H9 (cell line): ENCODE results near the gene RMND5A. TPM values are rescaled to one million over a fixed set of nuclear protein-coding genes. Genes with fewer than 3 reads are reported as not detected.

Experiments
- DNase-seq: peaks from one replicate; pipeline ENCODE4 v3.0.0-alpha.2; 2017
- H2AFZ ChIP-seq: one replicate; pipeline ENCODE4 v1.6.1; 2013; ENCODE audit warnings: mild to moderate bottlenecking, low read length, control low read depth, moderate library complexity
- H2AK5ac ChIP-seq: 2 replicates; pipeline ENCODE4 v1.6.1; 2013; ENCODE audit warnings: low read length, control low read depth, mixed read lengths; ENCODE audit not compliant: insufficient read length
- H2BK120ac ChIP-seq: one replicate; pipeline ENCODE4 v1.6.1; 2013; ENCODE audit warnings: low read depth, mild to moderate bottlenecking, low read length, control low read depth, inconsistent platforms; ENCODE audit not compliant: poor library complexity, severe bottlenecking
- H2BK12ac ChIP-seq: 2 replicates; pipeline ENCODE4 v1.6.1; 2013; ENCODE audit warnings: low read length, control low read depth, mixed read lengths, low read depth; ENCODE audit not compliant: insufficient read length
- H2BK15ac ChIP-seq: 2 replicates; pipeline ENCODE4 v1.6.1; 2013; ENCODE audit warnings: low read depth, low read length, control low read depth
- H2BK20ac ChIP-seq: one replicate; pipeline ENCODE4 v1.6.1; 2013; ENCODE audit warnings: low read depth, mild to moderate bottlenecking, low read length, control low read depth, inconsistent platforms; ENCODE audit not compliant: poor library complexity, severe bottlenecking
- H2BK5ac ChIP-seq: 2 replicates; pipeline ENCODE4 v1.6.1; 2013; ENCODE audit warnings: low read length, control low read depth, mixed read lengths; ENCODE audit not compliant: insufficient read length
- H3K14ac ChIP-seq: 2 replicates; pipeline ENCODE4 v1.6.1; 2013; ENCODE audit warnings: low read length, control low read depth; ENCODE audit not compliant: insufficient read depth
- H3K18ac ChIP-seq: 2 replicates; pipeline ENCODE4 v1.6.1; 2013; ENCODE audit warnings: low read depth, mild to moderate bottlenecking, mixed read lengths, low read length, control low read depth; ENCODE audit not compliant: insufficient read length
- H3K23ac ChIP-seq: 2 replicates; pipeline ENCODE4 v1.6.1; 2013; ENCODE audit warnings: low read length, control low read depth, mixed read lengths, low read depth; ENCODE audit not compliant: insufficient read length
- H3K23me2 ChIP-seq: 2 replicates; pipeline ENCODE4 v1.6.1; 2013; ENCODE audit warnings: low read depth, mild to moderate bottlenecking, mixed read lengths, low read length, control low read depth; ENCODE audit not compliant: insufficient read length, poor library complexity, severe bottlenecking
- H3K27ac ChIP-seq: 2 replicates; pipeline ENCODE4 v1.5.1; 2013; ENCODE audit warnings: low read length, control low read depth, mixed read lengths, low read depth; ENCODE audit not compliant: insufficient read length
- H3K27me3 ChIP-seq: 2 replicates; pipeline ENCODE4 v1.6.1; 2013; ENCODE audit warnings: low read length, control low read depth, inconsistent platforms; ENCODE audit not compliant: insufficient read depth
- H3K4ac ChIP-seq: 2 replicates; pipeline ENCODE4 v1.6.1; 2013; ENCODE audit warnings: low read depth, mild to moderate bottlenecking, control low read depth, inconsistent platforms, low read length, moderate library complexity
- H3K4me1 ChIP-seq: 2 replicates; pipeline ENCODE4 v1.6.1; 2013; ENCODE audit warnings: low read length, control low read depth, inconsistent platforms; ENCODE audit not compliant: insufficient read depth
- H3K4me2 ChIP-seq: 2 replicates; pipeline ENCODE4 v1.6.1; 2013; ENCODE audit warnings: low read length, control low read depth, mixed read lengths; ENCODE audit not compliant: insufficient read length, insufficient read depth
- H3K56ac ChIP-seq: 2 replicates; pipeline ENCODE4 v1.6.1; 2013; ENCODE audit warnings: low read depth, mild to moderate bottlenecking, mixed read lengths, low read length, control low read depth; ENCODE audit not compliant: insufficient read length
- H3K79me1 ChIP-seq: 2 replicates; pipeline ENCODE4 v1.6.1; 2013; ENCODE audit warnings: low read depth, mild to moderate bottlenecking, moderate library complexity, low read length, control low read depth, inconsistent platforms; ENCODE audit not compliant: insufficient read depth, poor library complexity, severe bottlenecking
- H3K79me2 ChIP-seq: 2 replicates; pipeline ENCODE4 v1.6.1; 2013; ENCODE audit warnings: low read length, control low read depth, inconsistent platforms; ENCODE audit not compliant: insufficient read depth
- H3K9ac ChIP-seq: 2 replicates; pipeline ENCODE4 v1.6.1; 2013; ENCODE audit warnings: low read length, control low read depth, mixed read lengths; ENCODE audit not compliant: insufficient read length; ENCODE audit errors: extremely low read depth
- H3K9me3 ChIP-seq: one replicate; pipeline ENCODE4 v1.6.1; 2013; ENCODE audit warnings: low read depth, low read length, inconsistent platforms; ENCODE audit not compliant: control insufficient read depth
- H3T11ph ChIP-seq: one replicate; pipeline ENCODE4 v1.6.1; 2013; ENCODE audit warnings: mild to moderate bottlenecking, low read length, control low read depth, inconsistent platforms
- H4K20me1 ChIP-seq: one replicate; pipeline ENCODE4 v1.6.1; 2013; ENCODE audit not compliant: control insufficient read depth, insufficient read length, insufficient read depth
- H4K5ac ChIP-seq: 2 replicates; pipeline ENCODE4 v1.6.1; 2013; ENCODE audit warnings: low read depth, mild to moderate bottlenecking, mixed read lengths, low read length, control low read depth; ENCODE audit not compliant: insufficient read length
- H4K8ac ChIP-seq: replicated peaks from 2 replicates; pipeline ENCODE4 v1.6.1; 2013; ENCODE audit warnings: low read length, control low read depth, mixed read lengths, low read depth; ENCODE audit not compliant: insufficient read length
- H4K91ac ChIP-seq: 2 replicates; pipeline ENCODE4 v1.6.1; 2013; ENCODE audit warnings: low read depth, mild to moderate bottlenecking, moderate library complexity, mixed read lengths, low read length, control low read depth; ENCODE audit not compliant: insufficient read length
- H3K27ac Mint-ChIP-seq, 3 experiments: 2 replicates in 2 of 3; 3 replicates in 1 of 3; pipeline ENCODE4 v1.8.0; 2020 to 2021; ENCODE audit warnings: mixed read lengths in 3 of 3, mild to moderate bottlenecking in 1 of 3, moderate library complexity in 1 of 3
- H3K27me3 Mint-ChIP-seq: 2 replicates; pipeline ENCODE4 v1.8.0; 2021; ENCODE audit warnings: low read depth, mild to moderate bottlenecking, moderate library complexity, mixed read lengths
- H3K36me3 Mint-ChIP-seq, 3 experiments: 2 replicates in 2 of 3; 3 replicates in 1 of 3; pipeline ENCODE4 v1.8.0; 2020 to 2021; ENCODE audit warnings: low read depth in 3 of 3, mixed read lengths in 3 of 3; ENCODE audit not compliant: insufficient read depth in 1 of 3
- H3K4me1 Mint-ChIP-seq, 2 experiments: 2 replicates each; pipeline ENCODE4 v1.8.0; 2020; ENCODE audit warnings: mixed read lengths in 2 of 2
- H3K4me3 Mint-ChIP-seq, 2 experiments: 2 replicates in 1 of 2; 3 replicates in 1 of 2; pipeline ENCODE4 v1.8.0; 2020 to 2021; ENCODE audit warnings: mild to moderate bottlenecking in 2 of 2, mixed read lengths in 2 of 2, moderate library complexity in 1 of 2
- H3K9me3 Mint-ChIP-seq, 2 experiments: 2 replicates in 1 of 2; 3 replicates in 1 of 2; pipeline ENCODE4 v1.8.0; 2020; ENCODE audit warnings: mild to moderate bottlenecking in 2 of 2, mixed read lengths in 2 of 2, moderate library complexity in 1 of 2
- CTCF ChIP-seq: fragments of 200-600 bp; sonication (generic); conservative IDR thresholded peaks from 3 replicates; pipeline ENCODE4 v1.8.0; 2021; ENCODE audit warnings: antibody characterized with exemption, mild to moderate bottlenecking
- total RNA-seq: library from RNA; stranded (reverse); gene quantifications from 2 replicates; pipeline ENCODE4 v1.2.1, GENCODE V29; 2021

The RMND5A gene
- total RNA-seq, 1 experiment from 2014 or later: 48.8 TPM

GRCh38 chr2:86697551-86698104 is 22.5 kb upstream of the RMND5A start:
- Histone ChIP-seq H3K4me1 (no peaks in the 10 kb centered on the region), H3K4me2 (no peak overlapping the region)
- no peak overlapping the region for H3K27ac Mint-ChIP-seq

More at GRCh38 chr2:86697551-86698104, 22.5 kb upstream of the RMND5A start:
- Histone ChIP-seq H2BK5ac (no peak overlapping the region), H3K18ac (no peak overlapping the region), H4K8ac (no peak overlapping the region), H2AK5ac (no peak overlapping the region), H3K14ac (no peak overlapping the region), H2BK120ac (no peak overlapping the region), H3K27me3 (no peaks in the 10 kb centered on the region), H3K9me3 (peaks cover 4% of the 10 kb centered on the region), H2BK15ac (no peak overlapping the region), H2AFZ (no peak overlapping the region), H3K23ac (no peak overlapping the region), H4K5ac (no peak overlapping the region), H3T11ph (no peak overlapping the region), H4K20me1 (no peaks in the 10 kb centered on the region), H2BK12ac (no peak overlapping the region), H3K79me1 (no peaks in the 10 kb centered on the region), H3K56ac (no peak overlapping the region), H3K4ac (no peak overlapping the region), H4K91ac (no peak overlapping the region), H3K23me2 (no peaks in the 10 kb centered on the region), H3K9ac (no peak overlapping the region), H3K79me2 (no peaks in the 10 kb centered on the region), H2BK20ac (no peak overlapping the region), H3K27ac (no peak overlapping the region)
- DNase-seq: no peak
- no peaks in the 10 kb centered on the region; the same call in 1 of the 2 replicates for H3K27me3 Mint-ChIP-seq
- H3K9me3 Mint-ChIP-seq: peaks cover 30 to 35% of the 10 kb centered on the region in 2 experiments
- H3K36me3 Mint-ChIP-seq: peaks cover 5 to 21% (median 14%) of the 10 kb centered on the region in 3 experiments; a peak in 6 of 7 replicates
- no peak overlapping the region for H3K4me3 Mint-ChIP-seq
- H3K4me1 Mint-ChIP-seq: no peaks in the 10 kb centered on the region
- no peak for TF ChIP-seq CTCF
